NCI-H460 (cell line): ENCODE measurements around the gene KCNMA1. TPM values are rescaled to one million over a fixed set of nuclear protein-coding genes. Genes with fewer than 3 reads are reported as not detected.

ENCODE experiments used
- DNase-seq: peaks from one replicate; pipeline ENCODE4 v3.0.0-alpha.2; 2016; ENCODE audit warnings: low read depth; ENCODE audit errors: extremely low read depth
- small RNA-seq, 2 experiments: library from RNA; depleted of rRNA; stranded (forward); fragments of <200 nt; gene quantifications; one replicate each; pipeline ENCODE3, GENCODE V24; 2014
- total RNA-seq: library from RNA; depleted of rRNA; stranded (reverse); fragments of >200 nt; shearing (Covaris generic); gene quantifications from 2 replicates; pipeline ENCODE4 v1.2.3, GENCODE V29; 2014

Gene KCNMA1
- total RNA-seq, 1 experiment from 2014 or later: 0.54 TPM

DNA sequence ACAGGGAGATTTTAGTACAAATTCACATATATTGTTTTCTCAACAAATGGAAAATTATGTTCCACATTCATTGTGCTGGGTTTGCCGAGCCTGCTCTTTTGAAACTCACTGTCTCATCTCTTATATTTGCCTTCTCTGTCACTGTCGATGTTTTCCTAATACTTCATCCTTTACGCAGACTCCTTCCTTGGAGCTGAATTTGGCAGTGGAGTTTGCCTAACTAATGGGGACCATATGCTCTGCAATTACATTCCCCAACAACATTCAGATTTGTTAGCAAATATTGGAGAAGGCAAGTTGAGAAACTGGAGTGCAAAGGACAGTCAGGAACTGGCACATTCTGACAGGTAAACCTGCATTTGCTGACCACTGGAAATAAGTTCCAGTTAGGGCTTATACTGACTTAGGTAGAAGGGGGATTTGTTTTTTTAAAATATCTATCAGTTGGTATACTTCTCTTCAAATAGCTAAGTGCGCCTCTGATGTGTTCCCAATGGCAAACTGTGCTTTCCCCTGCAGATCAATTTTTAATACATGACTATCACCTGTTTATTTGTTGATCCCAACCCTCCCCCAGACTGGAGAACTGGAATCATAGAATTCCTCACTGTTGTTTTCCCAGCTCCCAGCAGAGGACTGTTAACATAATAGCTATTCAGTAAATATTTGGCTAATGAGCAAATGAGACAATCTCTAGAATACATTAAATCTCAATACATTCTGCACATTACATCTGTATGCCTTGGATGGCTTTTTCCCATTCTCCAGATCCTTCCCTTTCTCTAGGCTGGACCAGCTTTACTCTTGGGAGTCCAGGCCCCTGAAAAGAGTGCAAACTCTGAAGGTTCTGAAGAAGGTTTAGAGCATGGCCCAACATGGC, 769.3 kb downstream of the KCNMA1 start:
- DNase-seq: no peak

- no peak for DNase-seq
Measured at GRCh38 chr10:76866841-76867586, 770.6 kb downstream of the KCNMA1 start.

DNA sequence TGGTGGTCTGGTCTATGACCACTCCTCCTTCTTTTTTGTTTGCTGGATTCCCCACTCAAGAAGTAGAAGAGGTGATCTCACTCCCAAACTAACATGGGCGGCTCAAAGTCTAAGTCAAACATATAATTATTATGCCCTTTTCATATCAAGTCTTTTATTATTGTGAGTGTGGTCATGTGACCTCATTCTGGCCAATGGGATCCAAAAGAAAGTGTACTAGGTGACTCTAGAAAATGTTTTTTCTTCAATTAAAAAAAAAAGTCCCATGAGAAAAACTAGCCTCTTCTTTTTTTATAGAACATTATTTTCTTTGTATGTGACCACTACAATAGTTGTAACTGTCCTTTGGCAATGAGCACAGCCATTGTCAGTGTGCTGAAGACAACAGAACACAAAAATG, 772.7 kb downstream of the KCNMA1 start:
- no peak for DNase-seq

DNA sequence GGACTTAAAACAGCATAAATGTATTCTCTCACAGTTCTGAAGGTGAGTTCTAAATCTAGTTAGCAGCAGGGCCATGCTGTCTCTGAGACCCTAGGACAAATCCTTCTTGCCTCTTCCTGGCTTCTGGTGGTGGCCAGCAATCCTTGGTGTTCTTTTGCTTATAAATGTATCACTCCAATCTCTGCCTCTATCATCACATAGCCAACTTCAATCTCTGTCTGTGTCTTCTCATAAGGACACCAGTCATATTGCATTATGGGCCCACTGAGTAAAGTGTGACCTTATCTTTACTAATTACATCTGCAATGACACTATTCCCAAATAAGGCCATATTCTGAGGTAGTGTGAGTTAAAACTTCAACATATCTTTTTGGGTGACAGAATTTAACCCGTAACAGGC, 778.9 kb downstream of the KCNMA1 start:
- DNase-seq: no peak

DNA sequence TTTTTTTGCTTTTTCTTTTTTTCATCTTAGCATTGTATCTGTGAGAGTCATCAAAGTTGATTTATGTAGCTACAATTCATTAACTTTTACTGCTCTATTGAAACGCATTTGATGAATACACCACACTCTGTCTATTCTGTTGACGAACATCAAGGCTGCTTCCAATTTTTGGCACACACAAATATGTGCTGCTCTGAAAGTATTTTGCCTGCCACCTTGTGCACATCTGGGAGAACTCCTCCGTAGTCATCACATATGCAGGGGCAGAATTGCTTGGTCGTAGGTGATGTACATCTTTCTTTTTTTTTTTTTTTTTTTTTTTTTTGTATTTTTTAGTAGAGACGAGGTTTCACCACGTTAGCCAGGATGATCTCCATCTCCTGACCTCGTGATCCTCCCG, 796.8 kb downstream of the KCNMA1 start:
- no peak for DNase-seq

DNA sequence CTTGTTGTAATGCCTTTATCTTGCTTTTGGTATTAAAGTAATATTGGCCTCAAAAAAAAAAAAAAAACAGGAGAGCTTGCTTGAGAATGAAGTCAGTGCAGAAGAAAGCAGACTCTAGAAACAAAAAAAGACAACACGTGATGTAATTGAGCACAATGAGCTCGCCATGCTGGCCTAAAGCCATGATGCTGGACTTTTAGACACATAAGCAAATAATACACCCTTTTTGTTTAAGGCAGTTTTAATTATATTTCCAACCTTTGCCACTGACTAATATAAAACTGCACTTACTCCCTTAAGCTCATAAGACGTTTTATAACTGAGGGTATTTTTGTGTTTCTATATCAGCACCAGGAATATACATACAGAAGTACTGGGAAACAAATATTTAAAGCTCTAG, 798.3 kb downstream of the KCNMA1 start:
- no peak for DNase-seq

GRCh38 chr10:76830218-76830617, 807.4 kb downstream of the KCNMA1 start:
- DNase-seq: no peak

DNA sequence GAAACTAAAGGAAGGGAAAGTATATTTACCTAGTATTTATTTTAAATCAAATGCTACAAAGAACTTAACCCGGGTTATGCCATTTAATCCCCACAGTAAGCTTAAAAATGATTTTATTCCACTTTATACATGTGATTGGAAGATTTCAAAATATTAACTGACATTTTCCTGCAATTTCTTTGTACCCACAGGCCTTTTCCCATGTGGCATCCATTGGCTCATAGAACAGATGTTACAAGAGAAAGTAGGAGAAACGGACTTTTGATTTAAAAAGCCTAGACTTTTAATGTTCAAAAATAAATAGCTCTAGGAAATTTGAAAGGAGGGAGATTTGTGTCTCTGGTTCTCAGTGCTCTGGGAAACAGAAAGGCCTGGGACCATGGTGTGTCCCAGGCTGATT, 807.9 kb downstream of the KCNMA1 start:
- no peak for DNase-seq

Small RNA genes within 50 kb of the gene (small RNA-seq; reads per million reads assigned to genes)
- 0 reads per million in 2 experiments for gene ATP5MC1P8
- gene COX6CP15: 0 reads per million in 2 experiments
- gene RF00322: 0 reads per million in 2 experiments
- gene RNA5SP321: 0 reads per million in 2 experiments
